ENCODE measurements around the gene EXT2. TPM values are rescaled to one million over a fixed set of nuclear protein-coding genes. Genes with fewer than 3 reads are reported as not detected.

Gene EXT2
- total and polyA plus RNA-seq, 2 donors (not counting 1 experiment from before 2014, with no cell fraction given), result 114 to 177 TPM

GRCh38 chr11:44192017-44192385 is 96.5 kb downstream of the EXT2 start:
- DNase-seq (ENCODE audit: low read depth in 2 of 2), result no peak
- Histone ChIP-seq H3K79me2 (ENCODE audit: control insufficient read depth, insufficient read depth, low read length) (no peaks in the 10 kb centered on the region), H3K36me3 (ENCODE audit: control insufficient read depth, insufficient read depth, low read length) (no peaks in the 10 kb centered on the region), H2AFZ (ENCODE audit: low read length) (no peak overlapping the region), H3K27me3 (ENCODE audit: control insufficient read depth, insufficient read depth, low read length) (no peaks in the 10 kb centered on the region), H3K4me1 (ENCODE audit: control insufficient read depth, extremely low read depth, insufficient read depth, low read length) (no peaks in the 10 kb centered on the region), H3K9ac (ENCODE audit: insufficient read depth, low read length) (no peak overlapping the region), H4K20me1 (ENCODE audit: control insufficient read depth, extremely low read depth, insufficient read depth, low read length) (no peaks in the 10 kb centered on the region), H3K4me3 (replicated peaks in 1 of 4; ENCODE audit: control extremely low read depth in 1 of 4, insufficient read depth in 1 of 4, low read depth in 3 of 4, low read length in 4 of 4) (no peak overlapping the region), H3K9me3 (ENCODE audit: control insufficient read depth, insufficient read depth, low read depth, low read length) (no peaks in the 10 kb centered on the region), H3K4me2 (ENCODE audit: extremely low read depth, insufficient read depth, low read length) (no peak overlapping the region), H3K27ac (ENCODE audit: insufficient read depth, low read length) (no peak overlapping the region)
- TF ChIP-seq CTCF (conservative IDR thresholded peaks at IDR 0.05 in 1 of 2, IDR thresholded peaks at IDR 0.05 in 1 of 2; ENCODE audit: low read depth in 1 of 2, low read length in 2 of 2) (no peak), EZH2 (IDR thresholded peaks at IDR 0.05; ENCODE audit: low read length, missing control alignments) (no peak)

- DNase-seq (ENCODE audit: low read depth in 2 of 2), result no peak
- no peak overlapping the region for H2AFZ ChIP-seq (ENCODE audit: low read length)
- H3K27me3 ChIP-seq (ENCODE audit: control insufficient read depth, insufficient read depth, low read length), result no peaks in the 10 kb centered on the region
- no peaks in the 10 kb centered on the region for H4K20me1 ChIP-seq (ENCODE audit: control insufficient read depth, extremely low read depth, insufficient read depth, low read length)
- H3K36me3 ChIP-seq (ENCODE audit: control insufficient read depth, insufficient read depth, low read length), result no peaks in the 10 kb centered on the region
- no peaks in the 10 kb centered on the region for H3K9me3 ChIP-seq (ENCODE audit: control insufficient read depth, insufficient read depth, low read depth, low read length)
- TF ChIP-seq EZH2 (IDR thresholded peaks at IDR 0.05; ENCODE audit: low read length, missing control alignments) (no peak), CTCF (conservative IDR thresholded peaks at IDR 0.05 in 1 of 2, IDR thresholded peaks at IDR 0.05 in 1 of 2; ENCODE audit: low read depth in 1 of 2, low read length in 2 of 2) (no peak)
- no peak overlapping the region for H3K9ac ChIP-seq (ENCODE audit: insufficient read depth, low read length)
- H3K27ac ChIP-seq (ENCODE audit: insufficient read depth, low read length), result no peak overlapping the region
- no peak overlapping the region for H3K4me3 ChIP-seq (replicated peaks in 1 of 4; ENCODE audit: control extremely low read depth in 1 of 4, insufficient read depth in 1 of 4, low read depth in 3 of 4, low read length in 4 of 4)
- H3K79me2 ChIP-seq (ENCODE audit: control insufficient read depth, insufficient read depth, low read length), result no peaks in the 10 kb centered on the region
- no peaks in the 10 kb centered on the region for H3K4me1 ChIP-seq (ENCODE audit: control insufficient read depth, extremely low read depth, insufficient read depth, low read length)
- no peak overlapping the region for H3K4me2 ChIP-seq (ENCODE audit: extremely low read depth, insufficient read depth, low read length)
Observed at GRCh38 chr11:44192462-44193100, 97.1 kb downstream of the EXT2 start.

- TF ChIP-seq EZH2 (IDR thresholded peaks at IDR 0.05; ENCODE audit: low read length, missing control alignments) (no peak), CTCF (conservative IDR thresholded peaks at IDR 0.05 in 1 of 2, IDR thresholded peaks at IDR 0.05 in 1 of 2; ENCODE audit: low read depth in 1 of 2, low read length in 2 of 2) (no peak)
- Histone ChIP-seq H3K4me2 (ENCODE audit: extremely low read depth, insufficient read depth, low read length) (no peak overlapping the region), H3K27ac (ENCODE audit: insufficient read depth, low read length) (no peak overlapping the region), H2AFZ (ENCODE audit: low read length) (no peak overlapping the region), H3K4me3 (replicated peaks in 1 of 4; ENCODE audit: control extremely low read depth in 1 of 4, insufficient read depth in 1 of 4, low read depth in 3 of 4, low read length in 4 of 4) (no peak overlapping the region), H3K79me2 (ENCODE audit: control insufficient read depth, insufficient read depth, low read length) (no peaks in the 10 kb centered on the region), H3K27me3 (ENCODE audit: control insufficient read depth, insufficient read depth, low read length) (no peaks in the 10 kb centered on the region), H3K4me1 (ENCODE audit: control insufficient read depth, extremely low read depth, insufficient read depth, low read length) (no peaks in the 10 kb centered on the region), H4K20me1 (ENCODE audit: control insufficient read depth, extremely low read depth, insufficient read depth, low read length) (no peaks in the 10 kb centered on the region), H3K9ac (ENCODE audit: insufficient read depth, low read length) (no peak overlapping the region), H3K36me3 (ENCODE audit: control insufficient read depth, insufficient read depth, low read length) (no peaks in the 10 kb centered on the region), H3K9me3 (ENCODE audit: control insufficient read depth, insufficient read depth, low read depth, low read length) (no peaks in the 10 kb centered on the region)
- DNase-seq (ENCODE audit: low read depth in 2 of 2), result no peak
Observed at GRCh38 chr11:44193856-44194255, 98.4 kb downstream of the EXT2 start.
